Inflammatory macrophage (primary cell): ENCODE results near the gene TMCO1.
"Not testable (repeated sequence)": the region's sequence is repeated elsewhere in the genome, so short reads cannot be mapped to it uniquely, and the experiment has no call there.

Source experiments
- DNase-seq, 2 donors: peaks; one replicate each; pipeline ENCODE4 v3.0.0-alpha.2; 2020 to 2022

Gene TMCO1

GRCh38 chr1:165744913-165745312 is 23.8 kb downstream of the TMCO1 start:
- not testable (repeated sequence) for DNase-seq

- no peak for DNase-seq
Observed at GRCh38 chr1:165742194-165742593, 26.5 kb downstream of the TMCO1 start.

GRCh38 chr1:165738794-165739193 is 29.9 kb downstream of the TMCO1 start:
- no peak for DNase-seq

- no peak for DNase-seq
Observed at GRCh38 chr1:165737196-165737595, 31.5 kb downstream of the TMCO1 start.

GRCh38 chr1:165734906-165735305 is 33.8 kb downstream of the TMCO1 start:
- DNase-seq = no peak

GRCh38 chr1:165726841-165727240 is 41.8 kb downstream of the TMCO1 start:
- no peak for DNase-seq

GRCh38 chr1:165726169-165726568 is 42.5 kb downstream of the TMCO1 start:
- no peak for DNase-seq

- peak; percentile 48 to 50 for DNase-seq
Observed at GRCh38 chr1:165717918-165718515, 50.7 kb downstream of the TMCO1 start.

- not testable (repeated sequence) for DNase-seq
Observed at GRCh38 chr1:165716265-165717051, 52.2 kb downstream of the TMCO1 start.

GRCh38 chr1:165712764-165713163 is 55.9 kb downstream of the TMCO1 start:
- DNase-seq = no peak

GRCh38 chr1:165707984-165708706 is 60.5 kb downstream of the TMCO1 start:
- DNase-seq = no peak

GRCh38 chr1:165703648-165704047 is 65.0 kb downstream of the TMCO1 start:
- DNase-seq = no peak

GRCh38 chr1:165701922-165702321 is 66.7 kb downstream of the TMCO1 start:
- not testable (repeated sequence) for DNase-seq

GRCh38 chr1:165699577-165699976 is 69.1 kb downstream of the TMCO1 start:
- no peak for DNase-seq

- DNase-seq = no peak
Observed at GRCh38 chr1:165698761-165699052, 70.0 kb downstream of the TMCO1 start.

- peak; percentile 87 to 88 for DNase-seq
Observed at GRCh38 chr1:165697881-165698760, 70.5 kb downstream of the TMCO1 start, which contains the start of gene ALDH9A1. Gene ALDH9A1, minus strand, starts transcription at chr1:165698562. Its CDS starts 4 bp downstream, at chr1:165698558.

GRCh38 chr1:165697491-165697880 is 71.2 kb downstream of the TMCO1 start:
- no peak for DNase-seq

- no peak for DNase-seq
Observed at GRCh38 chr1:165696625-165697100, 72.0 kb downstream of the TMCO1 start.

- no peak for DNase-seq
Observed at GRCh38 chr1:165695031-165695430, 73.6 kb downstream of the TMCO1 start.

GRCh38 chr1:165688046-165688445 is 80.6 kb downstream of the TMCO1 start:
- DNase-seq = no peak

GRCh38 chr1:165686971-165687433 is 81.7 kb downstream of the TMCO1 start:
- DNase-seq = no peak
